OCI-LY3 (cell line): ENCODE measurements around the gene LRFN5.

ENCODE experiments used
- EZH2phosphoT487 ChIP-seq: fragments of 200-600 bp; shearing (Covaris generic); IDR thresholded peaks from 2 replicates; pipeline ENCODE4 v1.6.1; 2018; ENCODE audit warnings: antibody characterized with exemption, mixed run types, low read depth
- TF ChIP-seq, protein P1 (sequence below): fragments of 200-600, 300-600 bp; sonication (generic); IDR thresholded peaks from 2 replicates; pipeline ENCODE4 v1.5.1; 2014; ENCODE audit warnings: antibody characterized with exemption, low read length, low read depth

DNA sequence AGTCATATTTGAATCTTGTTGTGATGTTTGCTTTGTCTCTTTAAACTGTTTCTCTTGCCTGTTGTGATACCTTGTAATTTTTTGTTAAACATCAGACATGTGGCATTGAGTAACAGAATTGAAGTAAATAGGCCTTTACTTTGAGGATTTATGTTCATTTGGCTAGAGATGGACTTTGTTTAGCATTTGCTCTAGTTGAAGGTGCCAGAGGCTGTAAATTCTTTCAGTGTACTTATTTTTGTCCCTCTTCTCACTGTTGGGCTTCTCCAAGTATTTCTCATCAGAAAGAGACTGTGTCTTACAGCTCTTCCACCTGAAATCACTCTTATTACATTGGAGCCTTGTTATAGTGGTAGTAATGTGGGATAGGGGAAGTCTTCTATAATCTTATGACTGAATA lies 175.8 kb downstream of the LRFN5 start:
- TF ChIP-seq, protein P1, sequence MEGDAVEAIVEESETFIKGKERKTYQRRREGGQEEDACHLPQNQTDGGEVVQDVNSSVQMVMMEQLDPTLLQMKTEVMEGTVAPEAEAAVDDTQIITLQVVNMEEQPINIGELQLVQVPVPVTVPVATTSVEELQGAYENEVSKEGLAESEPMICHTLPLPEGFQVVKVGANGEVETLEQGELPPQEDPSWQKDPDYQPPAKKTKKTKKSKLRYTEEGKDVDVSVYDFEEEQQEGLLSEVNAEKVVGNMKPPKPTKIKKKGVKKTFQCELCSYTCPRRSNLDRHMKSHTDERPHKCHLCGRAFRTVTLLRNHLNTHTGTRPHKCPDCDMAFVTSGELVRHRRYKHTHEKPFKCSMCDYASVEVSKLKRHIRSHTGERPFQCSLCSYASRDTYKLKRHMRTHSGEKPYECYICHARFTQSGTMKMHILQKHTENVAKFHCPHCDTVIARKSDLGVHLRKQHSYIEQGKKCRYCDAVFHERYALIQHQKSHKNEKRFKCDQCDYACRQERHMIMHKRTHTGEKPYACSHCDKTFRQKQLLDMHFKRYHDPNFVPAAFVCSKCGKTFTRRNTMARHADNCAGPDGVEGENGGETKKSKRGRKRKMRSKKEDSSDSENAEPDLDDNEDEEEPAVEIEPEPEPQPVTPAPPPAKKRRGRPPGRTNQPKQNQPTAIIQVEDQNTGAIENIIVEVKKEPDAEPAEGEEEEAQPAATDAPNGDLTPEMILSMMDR, result no peak
- no peak for TF ChIP-seq EZH2phosphoT487
